Tibial nerve (tissue), 4 donors: ENCODE measurements around the gene CD34.

Experiments
- CTCF ChIP-seq, 5 experiments: fragments of 200-600 bp in 3 of 5; fragments of 450-650 bp in 2 of 5; sonication (generic) in 3 of 5; IDR thresholded peaks; one replicate each; pipeline ENCODE4 v1.5.1; 2016 to 2019; ENCODE audit warnings: antibody characterized with exemption in 5 of 5, mild to moderate bottlenecking in 3 of 5, moderate library complexity in 2 of 5
- EP300 ChIP-seq, 2 donors: sonication (generic); formaldehyde crosslinking; IDR thresholded peaks; one replicate each; pipeline ENCODE4 v1.6.1; 2017; ENCODE audit warnings: antibody characterized with exemption in 2 of 2, mild to moderate bottlenecking in 1 of 2
- POLR2A ChIP-seq, 2 donors: fragments of 450-650 bp; IDR thresholded peaks; one replicate each; pipeline ENCODE4 v1.6.1; 2017; ENCODE audit warnings: antibody characterized with exemption in 2 of 2, mild to moderate bottlenecking in 2 of 2, moderate library complexity in 2 of 2

GRCh38 chr1:207922554-207922953 lies 11.6 kb upstream of the CD34 start:
- TF ChIP-seq EP300 (IDR thresholded peaks at IDR 0.05) (no peak), POLR2A (IDR thresholded peaks at IDR 0.05) (no peak), CTCF (IDR thresholded peaks at IDR 0.05) (no peak)
